HEK293T (cell line): Measurements from ENCODE around the gene DLG2.

ENCODE experiments used
- ARNT ChIP-seq: fragments of 450-650 bp; IDR thresholded peaks from 2 replicates; pipeline ENCODE4 v1.6.1; 2017; ENCODE audit warnings: mild to moderate bottlenecking
- ELF4 ChIP-seq: fragments of 450-650 bp; IDR thresholded peaks from 2 replicates; pipeline ENCODE4 v1.6.1; 2017; ENCODE audit warnings: antibody characterized with exemption
- FOXA1 ChIP-seq: fragments of 450-650 bp; IDR thresholded peaks from 2 replicates; pipeline ENCODE4 v1.6.1; 2016; ENCODE audit warnings: mild to moderate bottlenecking
- FOXM1 ChIP-seq: fragments of 450-650 bp; IDR thresholded peaks from 2 replicates; pipeline ENCODE4 v1.6.1; 2017; ENCODE audit warnings: mild to moderate bottlenecking, borderline replicate concordance
- HDGF ChIP-seq: fragments of 450-650 bp; IDR thresholded peaks from 2 replicates; pipeline ENCODE4 v1.6.1; 2017; ENCODE audit warnings: antibody characterized with exemption, borderline replicate concordance
- SUZ12 ChIP-seq: fragments of 450-650 bp; IDR thresholded peaks from 2 replicates; pipeline ENCODE4 v1.6.1; 2016; ENCODE audit warnings: mild to moderate bottlenecking

DNA sequence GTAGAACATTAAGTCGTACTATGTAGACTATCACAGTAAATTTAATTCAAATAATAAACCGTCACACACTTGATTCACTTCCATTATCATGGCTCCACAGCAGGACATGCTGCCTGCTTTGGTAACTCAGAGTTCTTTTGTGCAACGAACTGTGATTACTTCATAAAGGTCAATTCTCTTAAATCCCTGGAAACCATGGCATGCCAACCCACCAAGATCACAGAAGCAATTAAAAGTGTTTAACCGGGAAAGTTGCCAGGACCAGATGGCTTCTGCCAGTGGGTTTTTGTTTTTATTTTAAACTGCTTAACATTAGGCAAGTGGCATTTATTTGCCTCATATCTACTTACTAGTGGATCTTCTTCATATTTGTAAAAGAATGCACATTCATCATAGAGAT lies 1162.1 kb downstream of the DLG2 start:
- no peak for TF ChIP-seq FOXA1
- no peak for TF ChIP-seq FOXM1
- TF ChIP-seq ELF4 = no peak
- no peak for TF ChIP-seq HDGF
- TF ChIP-seq ARNT = no peak
- no peak for TF ChIP-seq SUZ12
